K562 treated with DMSO at 1 percent for 12 hours (cell line): Measurements from ENCODE around the gene MED25. TPM values are rescaled to one million over a fixed set of nuclear protein-coding genes. Genes with fewer than 3 reads are reported as not detected.

ENCODE experiments used
- total RNA-seq: library from RNA; unstranded; fragments of 300-600 nt; gene quantifications from 2 replicates; pipeline ENCODE4 v1.2.3, GENCODE V29; 2022; ENCODE audit not compliant: insufficient read depth

The MED25 gene
- 59.3 and 76.8 TPM in 2 replicates for total RNA-seq

GRCh38 chr19:49817964-49818648 is at the start of gene MED25:
Gene MED25 (plus strand): TSS chr19:49818289. CDS start chr19:49818342, 53 bp downstream.

GRCh38 chr19:49812997-49813861 is 4.9 kb upstream of the MED25 start, which contains the start of gene FUZ:
Gene FUZ (minus strand): TSS chr19:49813292. CDS start chr19:49813106, 186 bp downstream.

GRCh38 chr19:49850487-49851342 is 32.6 kb downstream of the MED25 start, which contains the start of gene PTOV1:
Gene PTOV1 (plus strand): TSS chr19:49851159.

GRCh38 chr19:49866933-49867782 is 49.1 kb downstream of the MED25 start, which contains the start of gene PNKP:
Gene PNKP (minus strand): TSS chr19:49867576. CDS start chr19:49867204, 372 bp downstream.

GRCh38 chr19:49877020-49877878 is 59.2 kb downstream of the MED25 start, which contains the start of the genes AKT1S1 and TBC1D17:
Gene AKT1S1 (minus strand): TSS chr19:49877355. CDS start chr19:49873295, 4,060 bp downstream.
Gene TBC1D17 (plus strand): TSS chr19:49877702. CDS start chr19:49877724, 22 bp downstream.

Other genes starting within 250 kb of the MED25 start
- gene NOSIP, start 237.7 kb upstream of the MED25 start, total RNA-seq: 269 and 444 TPM in 2 replicates
- 0.59 TPM in 1 of 2 replicates, not detected in the other for gene PRRG2, start 237.0 kb upstream of the MED25 start, total RNA-seq
- 4.8 and 16.0 TPM in 2 replicates for gene PRR12, start 227.1 kb upstream of the MED25 start, total RNA-seq
- 16.3 and 25.9 TPM in 2 replicates for gene RRAS, start 178.1 kb upstream of the MED25 start, total RNA-seq
- gene SCAF1, start 176.1 kb upstream of the MED25 start, total RNA-seq: 32.2 and 61.8 TPM in 2 replicates
- 98.2 and 108 TPM in 2 replicates for gene IRF3, start 152.4 kb upstream of the MED25 start, total RNA-seq
- 247 and 311 TPM in 2 replicates for gene BCL2L12, start 152.4 kb upstream of the MED25 start, total RNA-seq
- gene PRMT1, start 141.0 kb upstream of the MED25 start, total RNA-seq: 124 and 147 TPM in 2 replicates
- gene ADM5, start 128.7 kb upstream of the MED25 start, total RNA-seq: 6.6 and 8.8 TPM in 2 replicates
- gene CPT1C, start 127.2 kb upstream of the MED25 start, total RNA-seq: 2.0 and 8.0 TPM in 2 replicates
- gene TSKS, start 55.0 kb upstream of the MED25 start, total RNA-seq: 4.4 and 5.8 TPM in 2 replicates
- 105 and 144 TPM in 2 replicates for gene AP2A1, start 51.3 kb upstream of the MED25 start, total RNA-seq
- 5.0 and 6.1 TPM in 2 replicates for gene FUZ, start 5.0 kb upstream of the MED25 start, total RNA-seq
- gene PTOV1, start 32.9 kb downstream of the MED25 start, total RNA-seq: 166 and 170 TPM in 2 replicates
- gene PNKP, start 49.3 kb downstream of the MED25 start, total RNA-seq: 31.8 and 53.0 TPM in 2 replicates
- gene AKT1S1, start 59.1 kb downstream of the MED25 start, total RNA-seq: 40.6 and 45.6 TPM in 2 replicates
- gene TBC1D17, start 59.4 kb downstream of the MED25 start, total RNA-seq: 14.7 and 16.8 TPM in 2 replicates
- gene IL4I1, start 78.6 kb downstream of the MED25 start, total RNA-seq: 0.59 and 1.1 TPM in 2 replicates
- 601 and 861 TPM in 2 replicates for gene ATF5, start 110.9 kb downstream of the MED25 start, total RNA-seq
- 35.8 and 68.1 TPM in 2 replicates for gene NUP62, start 111.2 kb downstream of the MED25 start, total RNA-seq
- gene SIGLEC11, start 142.9 kb downstream of the MED25 start, total RNA-seq: not detected in 2 replicates
- 61.7 and 88.6 TPM in 2 replicates for gene VRK3, start 207.1 kb downstream of the MED25 start, total RNA-seq
- 4.1 and 9.6 TPM in 2 replicates for gene ZNF473, start 207.7 kb downstream of the MED25 start, total RNA-seq